HG03159 (cell line): ENCODE results near the gene CLINT1.
"Not testable (repeated sequence)": the region's sequence is repeated elsewhere in the genome, so short reads cannot be mapped to it uniquely, and the experiment has no call there.

Source experiments
- ATAC-seq: cut with Tn5 transposase; IDR thresholded peaks from one replicate; pipeline ENCODE4 v1.9.1; 2021; ENCODE audit warnings: mild to moderate bottlenecking, moderate library complexity; ENCODE audit not compliant: unreplicated experiment

The CLINT1 gene

GRCh38 chr5:157858527-157859226 is at the start of gene CLINT1:
Gene CLINT1 (minus strand): TSS chr5:157859145. CDS start chr5:157858970, 175 bp downstream.
- peak; percentile 47 for ATAC-seq

GRCh38 chr5:157908459-157908858 is 49.5 kb upstream of the CLINT1 start:
- no peak for ATAC-seq

GRCh38 chr5:157907479-157907878 is 48.5 kb upstream of the CLINT1 start:
- ATAC-seq = no peak

GRCh38 chr5:157903117-157903450 is 44.1 kb upstream of the CLINT1 start:
- ATAC-seq = no peak

- ATAC-seq = no peak
These were observed 43.6 kb upstream of the CLINT1 start for GRCh38 chr5:157902449-157903116.

GRCh38 chr5:157900644-157901043 is 41.7 kb upstream of the CLINT1 start:
- no peak for ATAC-seq

- no peak for ATAC-seq
These were observed 34.7 kb upstream of the CLINT1 start for GRCh38 chr5:157893611-157894010.

GRCh38 chr5:157892974-157893373 is 34.0 kb upstream of the CLINT1 start:
- ATAC-seq = no peak

- no peak for ATAC-seq
These were observed 32.1 kb upstream of the CLINT1 start for GRCh38 chr5:157890836-157891597.

GRCh38 chr5:157888814-157889532 is 30.0 kb upstream of the CLINT1 start:
- ATAC-seq = no peak

GRCh38 chr5:157886796-157887380 is 27.9 kb upstream of the CLINT1 start:
- no peak for ATAC-seq

- ATAC-seq = not testable (repeated sequence)
These were observed 26.1 kb upstream of the CLINT1 start for GRCh38 chr5:157885051-157885450.

GRCh38 chr5:157881498-157881897 is 22.6 kb upstream of the CLINT1 start:
- ATAC-seq = not testable (repeated sequence)

- ATAC-seq = no peak
These were observed 18.9 kb upstream of the CLINT1 start for GRCh38 chr5:157877821-157878220.

- no peak for ATAC-seq
These were observed 15.9 kb upstream of the CLINT1 start for GRCh38 chr5:157874861-157875260.

GRCh38 chr5:157870837-157871834 is 12.2 kb upstream of the CLINT1 start:
- no peak for ATAC-seq

GRCh38 chr5:157867751-157868387 is 8.9 kb upstream of the CLINT1 start:
- ATAC-seq = no peak

- no peak for ATAC-seq
These were observed 7.6 kb upstream of the CLINT1 start for GRCh38 chr5:157866536-157866935.

- ATAC-seq = no peak
These were observed 6.8 kb upstream of the CLINT1 start for GRCh38 chr5:157865781-157866180.
